ENCODE results near the gene CYP20A1.
"Not testable (repeated sequence)": the region's sequence is repeated elsewhere in the genome, so short reads cannot be mapped to it uniquely, and the experiment has no call there.

The CYP20A1 gene, protein sequence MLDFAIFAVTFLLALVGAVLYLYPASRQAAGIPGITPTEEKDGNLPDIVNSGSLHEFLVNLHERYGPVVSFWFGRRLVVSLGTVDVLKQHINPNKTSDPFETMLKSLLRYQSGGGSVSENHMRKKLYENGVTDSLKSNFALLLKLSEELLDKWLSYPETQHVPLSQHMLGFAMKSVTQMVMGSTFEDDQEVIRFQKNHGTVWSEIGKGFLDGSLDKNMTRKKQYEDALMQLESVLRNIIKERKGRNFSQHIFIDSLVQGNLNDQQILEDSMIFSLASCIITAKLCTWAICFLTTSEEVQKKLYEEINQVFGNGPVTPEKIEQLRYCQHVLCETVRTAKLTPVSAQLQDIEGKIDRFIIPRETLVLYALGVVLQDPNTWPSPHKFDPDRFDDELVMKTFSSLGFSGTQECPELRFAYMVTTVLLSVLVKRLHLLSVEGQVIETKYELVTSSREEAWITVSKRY

DNA sequence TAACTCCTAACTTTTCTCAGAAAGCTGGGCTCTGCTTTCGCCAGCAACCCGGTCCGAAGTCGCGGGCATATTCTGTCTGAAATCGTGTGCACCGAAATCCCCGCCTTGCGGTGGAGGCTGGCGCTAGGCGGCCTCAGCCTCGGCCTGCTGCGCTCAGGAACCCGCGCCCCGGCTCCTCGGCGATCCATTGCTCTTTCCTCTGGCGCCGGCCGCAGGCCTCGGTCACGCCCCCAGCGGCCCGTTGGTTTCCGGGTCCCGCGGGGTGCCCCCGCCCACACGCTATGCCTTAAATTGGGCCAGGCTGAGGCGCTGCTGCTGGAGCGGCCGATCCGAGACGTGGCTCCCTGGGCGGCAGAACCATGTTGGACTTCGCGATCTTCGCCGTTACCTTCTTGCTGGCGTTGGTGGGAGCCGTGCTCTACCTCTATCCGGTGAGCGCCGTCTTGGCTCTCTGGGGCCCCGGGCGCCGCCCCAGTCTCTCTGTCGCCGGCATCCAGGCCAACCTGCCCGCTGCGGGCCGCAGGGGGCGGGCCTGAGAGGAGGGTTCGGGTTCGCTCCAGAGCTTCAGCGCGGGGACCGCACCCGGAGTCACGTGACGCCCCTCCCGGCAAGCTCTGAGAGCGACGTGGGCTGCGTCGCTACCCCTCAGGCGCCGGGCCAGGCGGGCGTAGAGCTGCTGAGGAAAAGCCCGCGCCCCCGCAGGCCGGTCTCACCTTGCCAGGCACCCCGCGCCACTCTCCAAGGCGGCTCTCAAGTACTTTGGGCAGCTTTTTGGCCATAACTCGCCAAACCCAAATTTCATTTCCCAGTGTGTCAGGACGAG, at the start of gene CYP20A1:
Gene CYP20A1, plus strand, starts transcription at position 315 of the 823 bp plus-strand sequence. Its CDS starts 45 bp downstream, at position 360.
- peak; percentile 83 to 94 for DNase-seq (ENCODE audit: low read depth in 2 of 2, low spot score in 1 of 2)

DNA sequence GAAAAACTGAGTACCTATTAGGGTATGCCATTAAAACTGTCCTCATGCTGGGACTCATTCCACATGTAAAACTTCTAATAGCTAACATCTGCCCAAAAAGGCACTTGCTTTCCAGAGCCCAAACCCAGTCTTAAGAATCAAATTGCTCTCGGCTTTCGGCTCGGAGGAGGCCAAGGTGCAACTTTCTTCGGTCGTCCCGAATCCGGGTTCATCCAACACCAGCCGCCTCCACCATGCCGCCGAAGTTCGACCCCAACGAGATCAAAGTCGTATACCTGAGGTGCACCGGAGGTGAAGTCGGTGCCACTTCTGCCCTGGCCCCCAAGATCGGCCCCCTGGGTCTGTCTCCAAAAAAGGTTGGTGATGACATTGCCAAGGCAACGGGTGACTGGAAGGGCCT, 48.3 kb upstream of the CYP20A1 start:
- not testable (repeated sequence) for DNase-seq (ENCODE audit: low read depth in 2 of 2, low spot score in 1 of 2)

DNA sequence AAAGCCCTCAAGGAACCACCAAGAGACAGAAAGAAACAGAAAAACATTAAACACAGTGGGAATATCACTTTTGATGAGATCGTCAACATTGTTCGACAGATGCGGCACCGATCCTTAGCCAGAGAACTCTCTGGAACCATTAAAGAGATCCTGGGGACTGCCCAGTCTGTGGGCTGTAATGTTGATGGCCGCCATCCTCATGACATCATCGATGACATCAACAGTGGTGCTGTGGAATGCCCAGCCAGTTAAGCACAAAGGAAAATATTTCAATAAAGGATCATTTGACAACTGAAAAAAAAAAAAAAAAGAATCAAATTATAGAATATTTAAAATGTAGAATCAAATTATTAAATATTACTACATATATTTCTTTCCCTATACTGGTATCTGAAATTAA, 47.8 kb upstream of the CYP20A1 start:
- DNase-seq (ENCODE audit: low read depth in 2 of 2, low spot score in 1 of 2), result not testable (repeated sequence)

DNA sequence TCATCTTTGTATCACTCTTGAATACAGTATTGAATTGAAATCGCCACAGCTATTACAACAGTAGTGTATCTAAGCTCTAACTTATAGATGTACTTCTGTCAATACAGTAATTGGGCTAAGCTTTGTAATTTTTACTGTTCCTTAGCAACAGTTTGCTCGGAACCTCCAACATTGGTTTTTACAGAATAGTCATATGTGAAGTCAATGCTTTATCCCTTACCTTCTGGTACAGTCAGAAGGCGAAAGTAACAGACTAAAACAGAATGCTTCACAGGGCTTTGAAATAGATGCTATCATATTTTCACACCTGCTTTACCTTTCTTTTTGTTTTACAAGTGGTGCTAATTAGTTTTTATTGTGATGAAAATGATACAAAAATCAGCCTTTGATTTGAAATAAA, 46.9 kb upstream of the CYP20A1 start:
- DNase-seq (ENCODE audit: low read depth in 2 of 2, low spot score in 1 of 2), result no peak

DNA sequence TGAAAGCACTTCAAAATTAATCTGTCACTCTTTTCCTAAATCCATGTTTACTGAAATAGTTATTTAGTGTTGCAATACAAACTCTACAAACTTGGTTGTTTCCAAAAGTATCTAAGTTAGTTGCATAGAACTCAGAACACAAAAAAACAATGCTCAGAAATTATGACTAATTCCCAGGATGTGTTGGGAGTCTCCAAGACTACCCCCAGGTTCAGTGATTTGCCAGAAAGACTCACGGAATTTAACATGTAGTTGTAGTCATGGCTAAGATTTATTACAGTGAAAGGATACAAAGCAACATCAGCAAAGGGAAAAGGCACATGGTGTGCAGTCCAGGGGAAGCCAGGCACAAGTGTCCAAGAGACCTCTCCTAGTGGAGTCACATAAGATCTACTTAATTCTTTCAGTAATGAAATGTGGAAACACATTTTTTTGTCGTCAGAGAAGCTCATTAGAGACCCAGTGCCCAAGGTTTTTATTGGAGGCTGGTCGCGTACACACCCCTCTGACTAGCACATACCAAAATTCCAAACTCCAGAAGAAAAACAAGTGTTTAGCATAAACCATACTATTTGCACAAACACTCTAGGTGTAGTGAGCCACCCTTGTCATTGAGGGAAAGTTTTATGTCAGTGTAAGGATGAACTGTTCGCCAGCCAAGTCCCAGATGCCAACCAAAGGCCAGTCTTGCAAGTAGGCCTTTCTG, 43.3 kb upstream of the CYP20A1 start:
- no peak for DNase-seq (ENCODE audit: low read depth in 2 of 2, low spot score in 1 of 2)

DNA sequence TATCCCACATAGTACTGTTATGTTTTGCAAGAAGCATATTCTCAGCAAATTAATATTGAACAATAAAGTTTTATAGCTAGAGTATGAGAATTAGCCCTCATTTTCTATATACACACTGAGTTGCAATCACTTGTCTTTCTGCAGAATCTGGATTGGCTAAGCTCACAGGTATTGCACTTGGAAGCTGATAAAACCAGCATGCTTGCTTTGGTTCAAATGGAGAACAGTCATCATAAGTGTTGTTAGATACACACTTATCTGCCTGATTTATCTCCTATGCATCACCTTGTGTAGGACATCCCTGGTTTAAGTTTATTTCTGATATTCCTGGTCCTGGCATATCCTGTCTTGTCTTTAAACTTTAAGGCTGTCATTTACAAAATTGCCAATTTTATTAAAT, 38.0 kb upstream of the CYP20A1 start:
- no peak for DNase-seq (ENCODE audit: low read depth in 2 of 2, low spot score in 1 of 2)

DNA sequence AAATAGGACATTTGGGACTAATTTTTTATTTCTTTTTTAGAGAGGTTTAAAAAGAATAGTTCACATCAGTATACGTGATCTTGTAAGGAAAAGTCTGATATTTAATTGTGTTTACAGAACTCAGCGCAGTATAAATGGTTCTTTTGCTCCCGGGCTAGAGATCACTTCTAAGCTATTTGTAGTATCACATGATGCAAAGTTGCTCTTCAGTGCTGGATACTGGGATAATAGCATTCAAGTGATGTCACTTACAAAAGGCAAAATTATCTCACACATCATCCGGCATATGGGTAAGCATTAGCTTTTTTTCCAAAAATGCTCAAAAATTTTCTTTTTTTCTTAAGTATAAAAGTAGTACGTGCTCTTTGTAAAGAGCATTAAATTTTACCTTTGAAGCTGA, 37.4 kb upstream of the CYP20A1 start:
- no peak for DNase-seq (ENCODE audit: low read depth in 2 of 2, low spot score in 1 of 2)

DNA sequence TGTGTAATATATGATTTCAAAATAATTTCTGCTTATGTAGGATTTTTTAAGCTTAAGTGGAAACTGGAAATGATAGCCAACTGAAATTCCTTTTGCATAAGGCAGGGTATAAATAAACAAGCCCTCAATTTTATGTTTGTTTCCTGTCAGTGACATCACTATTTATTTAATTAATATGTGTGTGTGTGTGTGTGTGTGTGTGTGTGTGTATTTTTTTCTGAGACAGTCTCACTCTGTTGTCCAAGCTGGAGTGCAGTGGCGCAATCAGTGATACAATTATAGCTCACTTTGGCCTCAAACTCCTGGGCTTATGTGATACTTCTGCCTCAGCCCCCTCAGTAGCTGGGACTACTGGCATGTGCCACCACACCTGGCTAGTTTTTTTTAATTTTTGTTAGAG, 29.3 kb upstream of the CYP20A1 start:
- no peak for DNase-seq (ENCODE audit: low read depth in 2 of 2, low spot score in 1 of 2)

DNA sequence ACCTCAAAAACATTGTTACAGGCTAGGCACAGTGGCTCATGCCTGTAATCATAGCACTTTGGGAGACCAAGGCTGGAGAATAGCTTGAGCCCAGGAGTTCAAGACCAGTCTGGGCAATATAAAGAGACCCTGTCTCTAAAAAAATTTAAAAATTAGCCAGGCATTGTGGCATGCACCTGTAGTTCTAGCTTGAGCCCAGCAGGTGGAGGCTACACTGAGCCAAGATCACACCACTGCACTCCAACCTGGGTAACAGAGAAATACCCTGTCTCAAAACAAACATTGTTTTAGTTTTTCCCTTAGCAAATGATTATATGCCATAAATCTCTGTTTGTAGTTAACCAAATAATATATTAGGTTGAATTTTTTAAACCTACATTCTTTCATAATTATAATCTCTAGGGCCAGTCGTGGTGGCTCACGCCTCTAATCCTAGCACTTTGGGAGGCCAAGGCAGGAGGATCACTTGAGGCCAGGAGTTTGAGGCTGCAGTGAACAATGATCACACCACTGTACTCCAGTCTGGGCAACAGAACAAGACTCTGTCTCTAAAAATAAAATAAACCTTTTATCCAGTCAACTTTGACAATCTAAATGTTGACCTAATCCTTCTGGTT, 13.3 kb upstream of the CYP20A1 start:
- DNase-seq (ENCODE audit: low read depth in 2 of 2, low spot score in 1 of 2), result no peak

DNA sequence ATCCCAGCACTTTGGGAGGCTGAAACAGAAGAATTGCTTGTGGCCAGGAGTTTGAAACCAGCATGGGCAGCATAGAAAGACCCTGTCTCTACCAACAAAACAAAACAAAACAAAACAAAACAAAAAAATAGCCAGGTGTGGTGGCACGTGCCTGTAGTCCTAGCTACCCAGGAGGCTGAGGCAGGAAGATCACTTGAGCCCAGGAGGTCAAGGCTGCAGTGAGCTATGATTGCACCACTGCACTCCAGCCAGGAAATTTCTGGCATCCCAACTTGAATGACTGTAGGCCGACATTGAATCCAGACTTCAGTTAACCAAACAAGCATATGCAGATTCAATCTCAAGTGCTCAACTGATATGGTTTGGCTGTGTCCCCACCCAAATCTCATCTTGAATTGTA, 9.1 kb upstream of the CYP20A1 start:
- DNase-seq (ENCODE audit: low read depth in 2 of 2, low spot score in 1 of 2), result not testable (repeated sequence)

DNA sequence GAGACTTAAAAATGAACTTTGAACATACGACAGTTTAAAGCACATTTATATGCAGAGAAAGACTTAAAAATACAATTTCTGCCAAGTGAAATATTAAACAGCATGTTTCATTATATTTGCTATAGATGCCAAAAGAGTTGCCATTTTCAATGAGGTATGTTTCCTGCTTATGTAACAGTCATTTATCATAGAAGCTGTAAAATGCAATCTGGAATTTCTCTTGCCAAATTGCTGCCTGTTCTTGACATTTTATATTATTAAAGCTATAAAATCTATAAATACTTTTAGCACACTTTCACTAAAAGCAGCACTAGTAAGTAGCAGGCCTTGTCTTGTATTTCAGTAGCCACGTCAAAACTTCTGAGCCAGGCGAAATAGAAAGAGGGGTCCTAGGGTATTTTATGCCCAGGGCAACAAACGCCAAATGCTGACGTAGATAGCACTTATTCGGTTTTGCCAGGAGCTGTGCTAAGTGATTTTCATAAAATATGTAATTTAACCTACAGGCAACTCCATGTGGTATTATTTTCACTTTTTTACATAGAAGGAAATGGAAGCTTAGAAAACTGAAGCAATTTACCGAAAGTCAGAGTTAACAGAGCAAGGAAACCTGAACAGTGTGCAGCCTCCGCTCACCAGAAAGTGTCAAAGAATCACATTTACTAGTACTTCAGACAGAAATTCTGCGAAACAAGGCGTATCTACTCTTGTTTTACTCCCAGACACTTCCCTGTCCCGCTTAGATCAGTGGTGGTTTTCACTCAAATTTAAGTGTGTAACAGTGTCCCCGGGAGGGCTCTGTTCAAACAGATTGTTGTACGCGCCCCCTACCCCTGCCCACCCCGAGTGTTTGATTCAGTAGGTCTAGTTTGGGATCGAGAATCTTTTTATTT, 1.2 kb upstream of the CYP20A1 start:
- DNase-seq (ENCODE audit: low read depth in 2 of 2, low spot score in 1 of 2), result no peak

DNA sequence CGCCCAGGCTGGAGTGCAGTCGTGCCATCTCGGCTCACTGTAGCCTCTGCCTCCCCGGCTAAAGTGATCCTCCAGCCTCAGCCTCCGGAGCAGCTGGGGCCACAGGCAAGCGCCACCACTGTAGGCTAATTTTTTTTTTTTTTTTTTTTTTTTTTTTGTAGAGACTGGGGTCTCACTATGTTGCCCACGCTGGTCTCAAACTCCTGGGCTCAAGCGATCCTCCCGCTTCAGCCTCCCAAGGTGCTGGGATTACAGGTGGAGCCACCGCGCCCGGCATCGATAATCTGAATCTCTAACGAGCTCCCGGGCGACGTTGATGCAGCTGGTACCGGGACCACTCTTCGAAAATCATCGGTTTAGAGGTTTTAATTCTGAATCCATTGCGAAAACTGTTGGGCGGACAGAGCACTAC, 520 bp upstream of the CYP20A1 start:
- no peak for DNase-seq (ENCODE audit: low read depth in 2 of 2, low spot score in 1 of 2)

DNA sequence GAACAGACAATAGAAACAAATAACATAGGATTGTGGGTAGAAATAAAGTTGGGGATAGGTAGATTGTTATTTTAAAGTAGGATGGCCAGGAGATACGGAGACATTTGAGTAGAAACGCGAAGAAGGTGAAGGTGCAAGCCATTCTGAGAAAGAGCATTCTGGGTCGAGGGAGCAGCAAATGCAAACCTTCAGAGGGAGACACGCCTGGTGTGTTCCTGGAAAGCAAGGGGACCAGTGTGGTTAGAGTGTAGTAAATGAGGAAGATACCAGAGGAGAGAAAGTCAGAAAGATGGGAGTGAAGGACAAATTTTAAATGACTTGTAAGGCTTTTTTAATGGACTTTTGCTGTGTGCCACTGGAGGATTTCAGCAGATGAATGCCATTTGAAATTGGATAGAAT, 1.7 kb downstream of the CYP20A1 start:
- DNase-seq (ENCODE audit: low read depth in 2 of 2, low spot score in 1 of 2), result no peak

DNA sequence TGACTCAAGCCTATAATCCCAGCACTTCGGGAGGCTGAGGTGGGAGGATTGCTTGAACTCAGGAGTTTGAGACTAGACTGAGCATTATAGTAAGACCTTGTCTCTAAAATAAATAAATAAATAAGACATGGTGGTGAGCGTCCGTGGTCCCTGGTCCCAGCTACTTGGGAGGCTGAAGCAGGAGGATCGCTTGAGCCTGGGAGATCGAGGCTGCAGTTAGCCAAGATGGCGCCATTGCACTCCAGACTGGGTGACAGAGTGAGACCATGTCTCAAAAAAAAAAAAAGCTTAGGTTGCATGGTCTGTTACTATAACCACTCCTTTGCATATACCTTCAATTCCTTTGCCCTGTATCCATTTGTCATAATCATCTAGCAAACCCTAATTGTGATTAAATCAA, 3.7 kb downstream of the CYP20A1 start:
- DNase-seq (ENCODE audit: low read depth in 2 of 2, low spot score in 1 of 2), result no peak

DNA sequence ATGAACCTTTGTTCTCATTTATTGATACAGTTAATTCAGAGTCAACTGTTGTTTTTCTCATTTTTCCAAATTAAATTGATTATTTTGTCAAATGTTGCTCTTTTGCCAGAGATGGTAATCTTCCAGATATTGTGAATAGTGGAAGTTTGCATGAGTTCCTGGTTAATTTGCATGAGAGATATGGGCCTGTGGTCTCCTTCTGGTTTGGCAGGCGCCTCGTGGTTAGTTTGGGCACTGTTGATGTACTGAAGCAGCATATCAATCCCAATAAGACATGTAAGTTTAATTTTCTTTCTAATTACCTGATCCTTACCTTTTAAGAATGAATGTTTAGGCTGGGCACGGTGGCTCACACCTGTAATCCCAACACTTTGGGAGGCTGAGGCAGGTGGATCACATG, 7.8 kb downstream of the CYP20A1 start:
- DNase-seq (ENCODE audit: low read depth in 2 of 2, low spot score in 1 of 2), result no peak

DNA sequence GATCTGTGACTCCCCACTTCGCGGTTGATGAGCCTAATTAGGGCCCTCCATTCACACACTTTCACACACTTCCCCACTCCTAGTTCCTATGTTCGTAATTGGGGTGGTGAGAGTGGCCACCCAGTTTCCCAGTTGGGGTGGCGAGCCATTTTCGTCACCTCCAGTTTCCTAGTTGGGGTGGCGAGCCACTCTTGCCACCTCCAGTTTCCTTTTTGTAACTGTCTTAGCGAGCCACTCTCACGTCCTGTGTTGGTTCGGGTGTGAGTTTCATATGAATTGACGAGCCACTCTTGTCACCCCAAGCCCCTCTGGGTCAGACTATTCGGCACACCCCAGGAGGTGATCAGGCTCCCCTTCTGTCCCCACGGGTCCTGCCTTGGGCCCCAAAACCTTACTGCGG, 14.0 kb downstream of the CYP20A1 start:
- no peak for DNase-seq (ENCODE audit: low read depth in 2 of 2, low spot score in 1 of 2)

DNA sequence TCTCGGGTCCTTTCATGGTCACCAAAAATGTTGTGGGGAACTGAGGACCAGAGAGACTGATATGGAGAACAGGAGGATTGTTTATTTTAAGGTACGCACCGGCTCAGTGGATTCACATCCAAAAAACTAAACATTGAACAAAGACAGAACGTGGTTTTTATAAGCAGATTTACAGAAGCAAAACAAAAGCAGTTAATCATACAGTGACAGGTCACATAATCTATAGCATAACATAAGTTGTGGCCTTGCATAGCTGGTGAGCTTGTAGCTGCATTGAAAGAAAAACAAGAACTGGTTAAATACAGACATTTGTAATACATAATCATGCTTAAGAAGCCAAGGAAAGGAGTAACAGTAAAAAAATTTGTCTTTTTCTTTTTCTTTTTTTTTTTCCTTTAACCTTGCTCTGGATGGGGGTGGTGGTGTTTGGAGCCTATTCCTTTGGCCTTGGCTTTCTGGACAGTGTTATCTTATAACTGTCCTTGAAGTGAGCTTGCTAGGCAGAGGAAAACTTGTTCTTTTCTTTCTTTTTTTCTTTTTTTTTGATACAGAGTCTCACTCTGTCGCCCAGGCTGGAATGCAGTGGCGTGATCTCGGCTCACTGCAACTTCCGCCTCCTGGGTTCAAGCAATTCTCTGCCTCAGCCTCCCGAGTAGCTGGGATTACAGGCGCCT, 14.7 kb downstream of the CYP20A1 start:
- DNase-seq (ENCODE audit: low read depth in 2 of 2, low spot score in 1 of 2), result not testable (repeated sequence)

DNA sequence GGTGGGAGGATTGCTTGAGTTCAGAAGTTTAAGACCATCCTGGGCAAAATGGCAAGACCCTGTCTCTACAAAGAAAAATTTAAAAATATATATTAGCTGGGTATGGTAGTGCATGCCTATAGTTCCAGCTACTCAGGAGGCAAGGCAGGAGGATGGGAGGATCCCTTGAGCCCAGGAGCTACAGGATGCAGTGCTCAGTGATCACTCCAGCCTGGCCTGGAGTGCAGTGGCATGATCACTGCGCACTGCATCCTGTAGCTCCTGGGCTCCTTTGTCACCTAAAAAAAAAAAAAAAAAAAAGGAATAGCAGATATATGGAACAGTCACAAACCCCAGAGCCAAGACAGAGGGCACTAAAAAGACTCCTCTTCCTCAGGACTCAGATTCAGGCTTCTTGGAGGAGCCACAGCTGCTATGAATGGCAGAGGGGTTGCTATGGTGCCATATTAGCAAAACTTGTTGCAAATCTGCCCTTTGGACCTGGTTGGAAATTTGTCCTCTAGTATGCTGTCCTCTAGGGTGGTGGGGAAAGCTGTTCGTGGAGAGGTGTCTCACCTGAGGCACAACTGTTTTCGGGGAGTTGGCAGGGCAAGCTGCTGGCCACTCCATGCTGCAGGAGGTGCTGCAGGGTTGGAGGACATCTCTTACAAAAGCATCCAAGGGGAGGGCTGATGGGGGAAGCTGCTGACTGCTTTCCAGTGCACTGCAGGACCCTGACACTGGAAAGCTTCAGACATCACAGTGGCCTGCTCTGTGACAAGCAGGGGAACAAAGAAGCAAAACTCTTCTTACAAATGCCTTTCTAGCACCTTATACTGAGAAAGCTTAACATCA, 22.7 kb downstream of the CYP20A1 start:
- DNase-seq (ENCODE audit: low read depth in 2 of 2, low spot score in 1 of 2), result no peak

DNA sequence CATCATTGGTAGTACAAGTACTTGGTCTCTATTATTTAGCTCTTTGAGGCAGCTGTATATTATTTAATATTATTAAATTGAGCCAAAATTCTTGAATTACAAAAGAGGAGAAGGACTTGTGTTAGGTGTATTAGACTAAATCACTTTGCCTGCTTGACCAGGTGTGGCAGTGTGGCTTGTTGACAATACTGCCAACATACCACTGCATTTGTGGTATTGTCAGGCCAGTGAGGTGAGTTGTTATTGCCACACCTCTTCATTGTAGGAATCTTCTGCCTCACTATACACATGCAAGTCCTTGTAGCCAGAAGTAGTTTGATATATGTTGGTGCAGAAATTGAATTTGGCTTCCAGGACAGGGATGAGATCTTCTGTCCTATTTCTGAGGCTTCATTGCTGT, 40.5 kb downstream of the CYP20A1 start:
- DNase-seq (ENCODE audit: low read depth in 2 of 2, low spot score in 1 of 2), result no peak

Measured in stimulated activated CD8-positive, alpha-beta memory T cell treated with anti-CD3 and anti-CD28 coated beads, Interleukin-4, amount 100 ng/mL, for 1 hour (primary cell).